ENCODE data around the gene YOD1. TPM values are rescaled to one million over a fixed set of nuclear protein-coding genes. Genes with fewer than 3 reads are reported as not detected.

The YOD1 gene
- total and polyA plus RNA-seq, 10 of the 15 experiments (the other 5 are each of a cell fraction or from before 2014, with no cell fraction given) = 2.1 to 7.9 (median 5.0) TPM

GRCh38 chr1:207021876-207022596, 29.0 kb downstream of the YOD1 start (continued):
- TF ChIP-seq ZNF384 (IDR thresholded peaks at IDR 0.05; ENCODE audit: borderline replicate concordance, low read depth, low read length) = no peak
- no peak for TF ChIP-seq E2F4 (IDR thresholded peaks at IDR 0.05; ENCODE audit: low read depth, low read length)

- ATAC-seq (no peak), FAIRE-seq (no peak), DNase-seq (ENCODE audit: low read depth, low spot score) (no peak)
- H3K79me2 ChIP-seq (ENCODE audit: control insufficient read depth, insufficient read depth, low read length) = no peaks in the 10 kb centered on the region
- no peak overlapping the region for H2AFZ ChIP-seq (ENCODE audit: control insufficient read depth, low read depth, low read length)
- TF ChIP-seq MTA2 (IDR thresholded peaks at IDR 0.05; ENCODE audit: low read depth) = no peak
- intact Hi-C loops (cut with micrococcal nuclease; ENCODE audit: unreplicated experiment) (no loop called here), in situ Hi-C loops (cut with MboI) (no loop called here)
- ChIA-PET SMC1A (ENCODE audit: uncharacterized antibody, unreplicated experiment) (no interaction called here), CTCF (interaction anchor here (1.0 kb wide), 1 partner anchor 39 kb away, joined by 3 read pairs; no protein-coding TSS in a partner anchor), POLR2A (interaction anchor here (0.6 kb wide), 1 partner anchor 23 kb away, joined by 3 read pairs; no protein-coding TSS in a partner anchor), RAD21 (ENCODE audit: unreplicated experiment) (no interaction called here)
- no peaks in the 10 kb centered on the region for H3K9me3 ChIP-seq (replicated peaks; ENCODE audit: control insufficient read depth, insufficient read depth, low read length)
- no peak overlapping the region for H3K9ac ChIP-seq (ENCODE audit: control insufficient read depth, insufficient read depth, low read length)
- no peaks in the 10 kb centered on the region for H3K36me3 ChIP-seq (ENCODE audit: control insufficient read depth in 2 of 2, insufficient read depth in 2 of 2, low read length in 1 of 2)
- H3K4me3 ChIP-seq = no peak overlapping the region
- BruUV-seq (replicated peaks) = no TSS peak
- no peak overlapping the region for H3K4me2 ChIP-seq (ENCODE audit: control insufficient read depth, insufficient read depth)
- WGBS (ENCODE audit: insufficient coverage, insufficient replicate concordance, low lambda C conversion rate, missing lambda C conversion rate) = 23% methylated on average over 8 of the region's 8 CpGs
- H3K4me1 ChIP-seq (ENCODE audit: control insufficient read depth, insufficient read depth, low read length) = no peaks in the 10 kb centered on the region
- no peaks in the 10 kb centered on the region for H4K20me1 ChIP-seq (ENCODE audit: control insufficient read depth, insufficient read depth)
- peaks cover 0 to 4% of the 10 kb centered on the region in 2 experiments; a peak in 3 of 4 replicates for H3K27me3 ChIP-seq (replicated peaks in 1 of 2; ENCODE audit: control insufficient read depth in 2 of 2, insufficient read depth in 2 of 2, low read length in 1 of 2)
- H3K27ac ChIP-seq (ENCODE audit: control insufficient read depth, insufficient read depth) = no peak overlapping the region
Observed at GRCh38 chr1:207021139-207021861, 29.7 kb downstream of the YOD1 start.
